Mesenteric fat pad (tissue), 1 donor: ENCODE data around the gene POLR2L. TPM values are rescaled to one million over a fixed set of nuclear protein-coding genes. Genes with fewer than 3 reads are reported as not detected.
A peak's percentile ranks its signal among the peaks of the same experiment; 100 is the strongest.

Experiments used
- DNase-seq: peaks from one replicate; pipeline ENCODE4 v3.0.0-alpha.2; 2020; ENCODE audit warnings: low spot score
- long read RNA-seq: library from polyadenylated mRNA; unstranded; transcript quantifications from one replicate; pipeline ENCODE4 v2.0.0, GENCODE V29; 2020
- total RNA-seq: library from RNA; stranded (reverse); fragmentation: NEBNext Ultra II Directional; extraction: Animal tissue kit (Norgen Biotek cat#: 25700); gene quantifications from one replicate; pipeline ENCODE4 v1.2.1, GENCODE V29; 2021
- donor health status: DM: yes; HTN: yes; CAD: no.

The POLR2L gene
- 203 TPM for total RNA-seq
- long read RNA-seq, transcript POLR2L-201 (2 exons, 892 nt) = major isoform, 39 of 42 reads
- long read RNA-seq, partial matches to known transcripts = 1 of 42 reads
- long read RNA-seq, other reads (novel, unspliced or antisense) = 2 of 42 reads

GRCh38 chr11:842370-843002 is at the start of gene POLR2L, which contains the start of gene TSPAN4:
Gene POLR2L (minus strand): TSS chr11:842529. CDS start chr11:842508, 21 bp downstream.
Gene TSPAN4 (plus strand): TSS chr11:842852. CDS start chr11:850305, 7,453 bp downstream.
- peak; percentile 97 for DNase-seq

GRCh38 chr11:890794-891540 is 48.6 kb upstream of the POLR2L start:
- DNase-seq = no peak

GRCh38 chr11:889687-890475 is 47.6 kb upstream of the POLR2L start:
- no peak for DNase-seq

GRCh38 chr11:889257-889656 is 46.9 kb upstream of the POLR2L start:
- DNase-seq = no peak

- no peak for DNase-seq
These were observed 46.2 kb upstream of the POLR2L start for GRCh38 chr11:888310-889212.

GRCh38 chr11:887589-887988 is 45.3 kb upstream of the POLR2L start:
- no peak for DNase-seq

GRCh38 chr11:886568-886967 is 44.2 kb upstream of the POLR2L start:
- no peak for DNase-seq

GRCh38 chr11:884578-885070 is 42.3 kb upstream of the POLR2L start:
- no peak for DNase-seq

GRCh38 chr11:883527-883926 is 41.2 kb upstream of the POLR2L start:
- DNase-seq = no peak

GRCh38 chr11:882596-882995 is 40.3 kb upstream of the POLR2L start:
- DNase-seq = no peak

- DNase-seq = no peak
These were observed 38.1 kb upstream of the POLR2L start for GRCh38 chr11:880447-880846.

GRCh38 chr11:877565-877964 is 35.2 kb upstream of the POLR2L start:
- no peak for DNase-seq

- no peak for DNase-seq
These were observed 34.2 kb upstream of the POLR2L start for GRCh38 chr11:876545-876944.

- no peak for DNase-seq
These were observed 33.5 kb upstream of the POLR2L start for GRCh38 chr11:875769-876301.

GRCh38 chr11:875203-875602 is 32.9 kb upstream of the POLR2L start:
- DNase-seq = no peak

- no peak for DNase-seq
These were observed 31.4 kb upstream of the POLR2L start for GRCh38 chr11:873706-874105.

GRCh38 chr11:872799-873198 is 30.5 kb upstream of the POLR2L start:
- DNase-seq = no peak

- no peak for DNase-seq
These were observed 29.1 kb upstream of the POLR2L start for GRCh38 chr11:871472-871871.

GRCh38 chr11:870418-870817 is 28.1 kb upstream of the POLR2L start:
- DNase-seq = no peak

GRCh38 chr11:870127-870413 is 27.7 kb upstream of the POLR2L start:
- DNase-seq = no peak
